ENCODE data around the gene MEIS1.

MEIS1 gene

GRCh38 chr2:66408905-66409304 is 26.0 kb upstream of the MEIS1 start:
- no peak overlapping the region for H3K4me3 ChIP-seq (replicated peaks; ENCODE audit: low read depth, low read length)
- DNase-seq (ENCODE audit: low read depth): no peak
- TF ChIP-seq CTCF (IDR thresholded peaks at IDR 0.05; ENCODE audit: low read length, missing control alignments): no peak

- DNase-seq (ENCODE audit: low read depth): no peak
- no peak for TF ChIP-seq CTCF (IDR thresholded peaks at IDR 0.05; ENCODE audit: low read length, missing control alignments)
- no peak overlapping the region for H3K4me3 ChIP-seq (replicated peaks; ENCODE audit: low read depth, low read length)
These were observed 22.1 kb upstream of the MEIS1 start for GRCh38 chr2:66412874-66413273.

GRCh38 chr2:66414896-66415295 is 20.0 kb upstream of the MEIS1 start:
- H3K4me3 ChIP-seq (replicated peaks; ENCODE audit: low read depth, low read length): no peak overlapping the region
- DNase-seq (ENCODE audit: low read depth): no peak
- TF ChIP-seq CTCF (IDR thresholded peaks at IDR 0.05; ENCODE audit: low read length, missing control alignments): no peak

GRCh38 chr2:66418381-66418780 is 16.5 kb upstream of the MEIS1 start:
- DNase-seq (ENCODE audit: low read depth): no peak
- H3K4me3 ChIP-seq (replicated peaks; ENCODE audit: low read depth, low read length): no peak overlapping the region
- no peak for TF ChIP-seq CTCF (IDR thresholded peaks at IDR 0.05; ENCODE audit: low read length, missing control alignments)

- DNase-seq (ENCODE audit: low read depth): no peak
- no peak overlapping the region for H3K4me3 ChIP-seq (replicated peaks; ENCODE audit: low read depth, low read length)
- TF ChIP-seq CTCF (IDR thresholded peaks at IDR 0.05; ENCODE audit: low read length, missing control alignments): no peak
These were observed 13.3 kb upstream of the MEIS1 start for GRCh38 chr2:66421612-66422011.

GRCh38 chr2:66423391-66424124 is 11.4 kb upstream of the MEIS1 start:
- DNase-seq (ENCODE audit: low read depth): no peak
- H3K4me3 ChIP-seq (replicated peaks; ENCODE audit: low read depth, low read length): no peak overlapping the region
- TF ChIP-seq CTCF (IDR thresholded peaks at IDR 0.05; ENCODE audit: low read length, missing control alignments): no peak
